ENCODE results near the gene CREB3L2. TPM values are rescaled to one million over a fixed set of nuclear protein-coding genes. Genes with fewer than 3 reads are reported as not detected.

CREB3L2 gene
- total and polyA plus RNA-seq, 2 of the 13 experiments (the other 11 are each of a cell fraction or from before 2014, with no cell fraction given), result 22.1 to 41.1 TPM

DNA sequence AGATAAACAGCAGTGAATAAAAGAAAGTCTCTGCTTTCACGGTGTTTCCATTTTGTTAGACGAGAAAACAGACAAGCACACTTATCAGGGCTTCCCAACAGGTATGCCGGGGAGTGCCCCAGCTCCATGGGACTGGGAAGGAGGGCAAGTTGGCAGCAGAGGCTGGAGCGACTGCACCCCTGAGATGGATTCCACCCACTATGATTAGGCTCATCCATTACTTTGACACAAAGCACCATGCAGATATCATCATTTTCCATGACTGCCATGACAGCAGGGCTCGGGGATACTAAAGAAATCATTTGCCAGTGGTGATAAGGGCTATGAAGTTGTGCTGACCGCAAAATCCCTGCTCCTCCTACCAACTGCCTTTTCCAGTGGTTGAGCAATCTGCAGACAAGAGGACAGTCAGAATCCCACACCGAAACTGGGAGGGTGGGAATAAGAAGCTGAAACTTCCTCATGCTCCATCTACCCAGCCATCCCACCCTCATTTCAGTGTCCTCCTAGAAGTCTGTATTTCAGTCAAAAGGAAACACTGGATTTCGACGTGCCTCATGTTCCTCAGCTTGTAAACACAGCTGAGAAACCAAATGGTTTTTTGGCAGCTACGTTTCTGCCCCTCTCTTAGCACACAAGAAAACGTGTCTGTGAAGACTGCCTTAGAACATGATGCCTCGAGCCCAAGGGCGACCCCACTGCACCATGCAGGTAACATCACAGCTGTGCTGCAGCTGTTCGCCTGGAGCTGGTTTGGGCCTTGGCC lies 15.5 kb downstream of the CREB3L2 start (continued):
- TF ChIP-seq, protein P1, sequence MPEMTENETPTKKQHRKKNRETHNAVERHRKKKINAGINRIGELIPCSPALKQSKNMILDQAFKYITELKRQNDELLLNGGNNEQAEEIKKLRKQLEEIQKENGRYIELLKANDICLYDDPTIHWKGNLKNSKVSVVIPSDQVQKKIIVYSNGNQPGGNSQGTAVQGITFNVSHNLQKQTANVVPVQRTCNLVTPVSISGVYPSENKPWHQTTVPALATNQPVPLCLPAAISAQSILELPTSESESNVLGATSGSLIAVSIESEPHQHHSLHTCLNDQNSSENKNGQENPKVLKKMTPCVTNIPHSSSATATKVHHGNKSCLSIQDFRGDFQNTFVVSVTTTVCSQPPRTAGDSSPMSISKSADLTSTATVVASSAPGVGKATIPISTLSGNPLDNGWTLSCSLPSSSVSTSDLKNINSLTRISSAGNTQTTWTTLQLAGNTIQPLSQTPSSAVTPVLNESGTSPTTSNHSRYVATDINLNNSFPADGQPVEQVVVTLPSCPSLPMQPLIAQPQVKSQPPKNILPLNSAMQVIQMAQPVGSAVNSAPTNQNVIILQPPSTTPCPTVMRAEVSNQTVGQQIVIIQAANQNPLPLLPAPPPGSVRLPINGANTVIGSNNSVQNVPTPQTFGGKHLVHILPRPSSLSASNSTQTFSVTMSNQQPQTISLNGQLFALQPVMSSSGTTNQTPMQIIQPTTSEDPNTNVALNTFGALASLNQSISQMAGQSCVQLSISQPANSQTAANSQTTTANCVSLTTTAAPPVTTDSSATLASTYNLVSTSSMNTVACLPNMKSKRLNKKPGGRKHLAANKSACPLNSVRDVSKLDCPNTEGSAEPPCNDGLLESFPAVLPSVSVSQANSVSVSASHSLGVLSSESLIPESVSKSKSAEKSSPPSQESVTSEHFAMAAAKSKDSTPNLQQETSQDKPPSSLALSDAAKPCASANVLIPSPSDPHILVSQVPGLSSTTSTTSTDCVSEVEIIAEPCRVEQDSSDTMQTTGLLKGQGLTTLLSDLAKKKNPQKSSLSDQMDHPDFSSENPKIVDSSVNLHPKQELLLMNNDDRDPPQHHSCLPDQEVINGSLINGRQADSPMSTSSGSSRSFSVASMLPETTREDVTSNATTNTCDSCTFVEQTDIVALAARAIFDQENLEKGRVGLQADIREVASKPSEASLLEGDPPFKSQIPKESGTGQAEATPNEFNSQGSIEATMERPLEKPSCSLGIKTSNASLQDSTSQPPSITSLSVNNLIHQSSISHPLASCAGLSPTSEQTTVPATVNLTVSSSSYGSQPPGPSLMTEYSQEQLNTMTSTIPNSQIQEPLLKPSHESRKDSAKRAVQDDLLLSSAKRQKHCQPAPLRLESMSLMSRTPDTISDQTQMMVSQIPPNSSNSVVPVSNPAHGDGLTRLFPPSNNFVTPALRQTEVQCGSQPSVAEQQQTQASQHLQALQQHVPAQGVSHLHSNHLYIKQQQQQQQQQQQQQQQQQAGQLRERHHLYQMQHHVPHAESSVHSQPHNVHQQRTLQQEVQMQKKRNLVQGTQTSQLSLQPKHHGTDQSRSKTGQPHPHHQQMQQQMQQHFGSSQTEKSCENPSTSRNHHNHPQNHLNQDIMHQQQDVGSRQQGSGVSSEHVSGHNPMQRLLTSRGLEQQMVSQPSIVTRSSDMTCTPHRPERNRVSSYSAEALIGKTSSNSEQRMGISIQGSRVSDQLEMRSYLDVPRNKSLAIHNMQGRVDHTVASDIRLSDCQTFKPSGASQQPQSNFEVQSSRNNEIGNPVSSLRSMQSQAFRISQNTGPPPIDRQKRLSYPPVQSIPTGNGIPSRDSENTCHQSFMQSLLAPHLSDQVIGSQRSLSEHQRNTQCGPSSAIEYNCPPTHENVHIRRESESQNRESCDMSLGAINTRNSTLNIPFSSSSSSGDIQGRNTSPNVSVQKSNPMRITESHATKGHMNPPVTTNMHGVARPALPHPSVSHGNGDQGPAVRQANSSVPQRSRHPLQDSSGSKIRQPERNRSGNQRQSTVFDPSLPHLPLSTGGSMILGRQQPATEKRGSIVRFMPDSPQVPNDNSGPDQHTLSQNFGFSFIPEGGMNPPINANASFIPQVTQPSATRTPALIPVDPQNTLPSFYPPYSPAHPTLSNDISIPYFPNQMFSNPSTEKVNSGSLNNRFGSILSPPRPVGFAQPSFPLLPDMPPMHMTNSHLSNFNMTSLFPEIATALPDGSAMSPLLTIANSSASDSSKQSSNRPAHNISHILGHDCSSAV (CRISPR knock-in tag; IDR thresholded peaks at IDR 0.05; ENCODE audit: borderline replicate concordance), result no peak
- TF ChIP-seq, protein P2, sequence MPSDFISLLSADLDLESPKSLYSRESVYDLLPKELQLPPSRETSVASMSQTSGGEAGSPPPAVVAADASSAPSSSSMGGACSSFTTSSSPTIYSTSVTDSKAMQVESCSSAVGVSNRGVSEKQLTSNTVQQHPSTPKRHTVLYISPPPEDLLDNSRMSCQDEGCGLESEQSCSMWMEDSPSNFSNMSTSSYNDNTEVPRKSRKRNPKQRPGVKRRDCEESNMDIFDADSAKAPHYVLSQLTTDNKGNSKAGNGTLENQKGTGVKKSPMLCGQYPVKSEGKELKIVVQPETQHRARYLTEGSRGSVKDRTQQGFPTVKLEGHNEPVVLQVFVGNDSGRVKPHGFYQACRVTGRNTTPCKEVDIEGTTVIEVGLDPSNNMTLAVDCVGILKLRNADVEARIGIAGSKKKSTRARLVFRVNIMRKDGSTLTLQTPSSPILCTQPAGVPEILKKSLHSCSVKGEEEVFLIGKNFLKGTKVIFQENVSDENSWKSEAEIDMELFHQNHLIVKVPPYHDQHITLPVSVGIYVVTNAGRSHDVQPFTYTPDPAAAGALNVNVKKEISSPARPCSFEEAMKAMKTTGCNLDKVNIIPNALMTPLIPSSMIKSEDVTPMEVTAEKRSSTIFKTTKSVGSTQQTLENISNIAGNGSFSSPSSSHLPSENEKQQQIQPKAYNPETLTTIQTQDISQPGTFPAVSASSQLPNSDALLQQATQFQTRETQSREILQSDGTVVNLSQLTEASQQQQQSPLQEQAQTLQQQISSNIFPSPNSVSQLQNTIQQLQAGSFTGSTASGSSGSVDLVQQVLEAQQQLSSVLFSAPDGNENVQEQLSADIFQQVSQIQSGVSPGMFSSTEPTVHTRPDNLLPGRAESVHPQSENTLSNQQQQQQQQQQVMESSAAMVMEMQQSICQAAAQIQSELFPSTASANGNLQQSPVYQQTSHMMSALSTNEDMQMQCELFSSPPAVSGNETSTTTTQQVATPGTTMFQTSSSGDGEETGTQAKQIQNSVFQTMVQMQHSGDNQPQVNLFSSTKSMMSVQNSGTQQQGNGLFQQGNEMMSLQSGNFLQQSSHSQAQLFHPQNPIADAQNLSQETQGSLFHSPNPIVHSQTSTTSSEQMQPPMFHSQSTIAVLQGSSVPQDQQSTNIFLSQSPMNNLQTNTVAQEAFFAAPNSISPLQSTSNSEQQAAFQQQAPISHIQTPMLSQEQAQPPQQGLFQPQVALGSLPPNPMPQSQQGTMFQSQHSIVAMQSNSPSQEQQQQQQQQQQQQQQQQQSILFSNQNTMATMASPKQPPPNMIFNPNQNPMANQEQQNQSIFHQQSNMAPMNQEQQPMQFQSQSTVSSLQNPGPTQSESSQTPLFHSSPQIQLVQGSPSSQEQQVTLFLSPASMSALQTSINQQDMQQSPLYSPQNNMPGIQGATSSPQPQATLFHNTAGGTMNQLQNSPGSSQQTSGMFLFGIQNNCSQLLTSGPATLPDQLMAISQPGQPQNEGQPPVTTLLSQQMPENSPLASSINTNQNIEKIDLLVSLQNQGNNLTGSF (CRISPR knock-in tag; IDR thresholded peaks at IDR 0.05), result no peak
- TF ChIP-seq, protein P3, sequence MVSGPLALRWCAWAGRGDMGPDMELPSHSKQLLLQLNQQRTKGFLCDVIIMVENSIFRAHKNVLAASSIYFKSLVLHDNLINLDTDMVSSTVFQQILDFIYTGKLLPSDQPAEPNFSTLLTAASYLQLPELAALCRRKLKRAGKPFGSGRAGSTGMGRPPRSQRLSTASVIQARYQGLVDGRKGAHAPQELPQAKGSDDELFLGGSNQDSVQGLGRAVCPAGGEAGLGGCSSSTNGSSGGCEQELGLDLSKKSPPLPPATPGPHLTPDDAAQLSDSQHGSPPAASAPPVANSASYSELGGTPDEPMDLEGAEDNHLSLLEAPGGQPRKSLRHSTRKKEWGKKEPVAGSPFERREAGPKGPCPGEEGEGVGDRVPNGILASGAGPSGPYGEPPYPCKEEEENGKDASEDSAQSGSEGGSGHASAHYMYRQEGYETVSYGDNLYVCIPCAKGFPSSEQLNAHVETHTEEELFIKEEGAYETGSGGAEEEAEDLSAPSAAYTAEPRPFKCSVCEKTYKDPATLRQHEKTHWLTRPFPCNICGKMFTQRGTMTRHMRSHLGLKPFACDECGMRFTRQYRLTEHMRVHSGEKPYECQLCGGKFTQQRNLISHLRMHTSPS (CRISPR knock-in tag; IDR thresholded peaks at IDR 0.05; ENCODE audit: low read depth), result no peak
- peak; percentile 7; the same call in 1 of the 2 replicates for TF ChIP-seq SP4 (CRISPR knock-in tag; IDR thresholded peaks at IDR 0.05)
- 0 out of 2 replicates have a peak, but pooled peaks have one; percentile 29 for TF ChIP-seq ZSCAN21 (CRISPR knock-in tag; IDR thresholded peaks at IDR 0.05; ENCODE audit: borderline replicate concordance)
- TF ChIP-seq ZNF878 (CRISPR knock-in tag; IDR thresholded peaks at IDR 0.05), result no peak
- TF ChIP-seq, protein P4, sequence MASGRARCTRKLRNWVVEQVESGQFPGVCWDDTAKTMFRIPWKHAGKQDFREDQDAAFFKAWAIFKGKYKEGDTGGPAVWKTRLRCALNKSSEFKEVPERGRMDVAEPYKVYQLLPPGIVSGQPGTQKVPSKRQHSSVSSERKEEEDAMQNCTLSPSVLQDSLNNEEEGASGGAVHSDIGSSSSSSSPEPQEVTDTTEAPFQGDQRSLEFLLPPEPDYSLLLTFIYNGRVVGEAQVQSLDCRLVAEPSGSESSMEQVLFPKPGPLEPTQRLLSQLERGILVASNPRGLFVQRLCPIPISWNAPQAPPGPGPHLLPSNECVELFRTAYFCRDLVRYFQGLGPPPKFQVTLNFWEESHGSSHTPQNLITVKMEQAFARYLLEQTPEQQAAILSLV (CRISPR knock-in tag; IDR thresholded peaks at IDR 0.05; ENCODE audit: borderline replicate concordance), result peak; percentile 38; the same call in 1 of the 2 replicates
- no peak for TF ChIP-seq ZNF136 (CRISPR knock-in tag; IDR thresholded peaks at IDR 0.05; ENCODE audit: low read depth)
- TF ChIP-seq ZMAT3 (CRISPR knock-in tag; conservative IDR thresholded peaks at IDR 0.05), result no peak
- TF ChIP-seq ETV5 (CRISPR knock-in tag; IDR thresholded peaks at IDR 0.05; ENCODE audit: borderline replicate concordance), result no peak
- TF ChIP-seq ZKSCAN1 (IDR thresholded peaks at IDR 0.05; ENCODE audit: low read length), result no peak
- TF ChIP-seq ZNF549 (CRISPR knock-in tag; IDR thresholded peaks at IDR 0.05), result no peak
